ENCODE measurements around the gene AUTS2. TPM values are rescaled to one million over a fixed set of nuclear protein-coding genes. Genes with fewer than 3 reads are reported as not detected.

The AUTS2 gene
- total RNA-seq, 1 experiment from 2014 or later: 256 TPM

DNA sequence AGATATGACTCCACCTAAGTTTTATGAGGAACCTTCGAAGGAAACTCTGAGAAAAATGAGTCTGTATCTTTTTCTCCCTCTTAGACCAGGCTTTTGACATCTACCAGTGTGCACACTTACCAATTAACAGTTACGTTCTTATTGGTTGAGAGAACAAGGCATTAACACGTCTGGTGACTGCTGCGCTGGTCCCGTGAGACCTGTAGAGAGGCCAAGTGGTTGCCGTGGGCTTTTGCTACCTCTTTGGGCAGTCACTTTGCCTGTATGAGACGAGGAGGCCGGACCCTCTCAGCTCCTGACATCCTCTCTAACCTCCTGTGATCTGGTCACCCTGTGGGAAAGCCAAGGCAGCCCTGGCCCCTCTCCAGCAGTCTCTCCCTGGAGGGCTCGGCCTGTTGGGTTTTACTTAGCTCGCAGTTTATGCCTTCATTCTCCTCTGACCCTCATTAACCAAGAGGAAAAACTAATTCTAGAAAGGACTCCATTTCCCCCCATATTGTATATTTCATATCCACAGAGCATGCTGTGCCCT, 1019.8 kb downstream of the AUTS2 start:
- H3K23me2 ChIP-seq (ENCODE audit: insufficient read length, low read depth, low read length, poor library complexity, severe bottlenecking): no peaks in the 10 kb centered on the region
- no peak overlapping the region for H3T11ph ChIP-seq (ENCODE audit: low read length)
- no peak overlapping the region for H4K91ac ChIP-seq (ENCODE audit: insufficient read length, low read depth, low read length)
- WGBS (ENCODE audit: extremely low coverage, insufficient read length, low lambda C conversion rate): no CpG with 5 or more reads among the region's 10 CpGs
- peaks cover 0 to 8% (median 2%) of the 10 kb centered on the region in 3 experiments; a peak in 3 of 7 replicates for H3K36me3 Mint-ChIP-seq (ENCODE audit: insufficient read depth in 1 of 3, low read depth in 3 of 3)
- H3K27ac ChIP-seq (ENCODE audit: insufficient read length, low read depth, low read length): no peak overlapping the region
- peak overlapping the region in 1 of 2 experiments; percentile 8; a peak in 2 of 5 replicates for H3K4me3 Mint-ChIP-seq
- H3K4ac ChIP-seq (ENCODE audit: low read depth, low read length): no peak overlapping the region
- H3K79me1 ChIP-seq (ENCODE audit: insufficient read depth, low read depth, low read length, poor library complexity, severe bottlenecking): no peaks in the 10 kb centered on the region
- no peak overlapping the region for H2AFZ ChIP-seq (ENCODE audit: low read length)
- peaks cover 4% of the 10 kb centered on the region; the same call in 1 of the 2 replicates for H3K4me1 ChIP-seq (ENCODE audit: insufficient read depth, low read length)
- no peaks in the 10 kb centered on the region; the same call in 1 of the 2 replicates for H3K27me3 ChIP-seq (ENCODE audit: insufficient read depth, low read length)
- no peaks in the 10 kb centered on the region for H3K9me3 ChIP-seq (ENCODE audit: control insufficient read depth, low read depth, low read length)
- H3K9me3 Mint-ChIP-seq: peaks cover 0 to 5% of the 10 kb centered on the region in 2 experiments; a peak in 2 of 5 replicates
- H2BK5ac ChIP-seq (ENCODE audit: insufficient read length, low read length): no peak overlapping the region
- H2BK12ac ChIP-seq (ENCODE audit: insufficient read length, low read depth, low read length): no peak overlapping the region
- DNase-seq: no peak
- no peak overlapping the region for H3K18ac ChIP-seq (ENCODE audit: insufficient read length, low read depth, low read length)
- H3K4me1 Mint-ChIP-seq: peaks cover 55 to 71% of the 10 kb centered on the region in 2 experiments
- H4K20me1 ChIP-seq (ENCODE audit: control insufficient read depth, insufficient read depth, insufficient read length): no peaks in the 10 kb centered on the region
- no peak overlapping the region for H3K14ac ChIP-seq (ENCODE audit: insufficient read depth, low read length)
- H2BK15ac ChIP-seq (ENCODE audit: low read depth, low read length): no peak overlapping the region
- no peaks in the 10 kb centered on the region for H3K79me2 ChIP-seq (ENCODE audit: insufficient read depth, low read length)
- no peak overlapping the region for H4K8ac ChIP-seq (replicated peaks; ENCODE audit: insufficient read length, low read depth, low read length)
- TF ChIP-seq, protein P1, sequence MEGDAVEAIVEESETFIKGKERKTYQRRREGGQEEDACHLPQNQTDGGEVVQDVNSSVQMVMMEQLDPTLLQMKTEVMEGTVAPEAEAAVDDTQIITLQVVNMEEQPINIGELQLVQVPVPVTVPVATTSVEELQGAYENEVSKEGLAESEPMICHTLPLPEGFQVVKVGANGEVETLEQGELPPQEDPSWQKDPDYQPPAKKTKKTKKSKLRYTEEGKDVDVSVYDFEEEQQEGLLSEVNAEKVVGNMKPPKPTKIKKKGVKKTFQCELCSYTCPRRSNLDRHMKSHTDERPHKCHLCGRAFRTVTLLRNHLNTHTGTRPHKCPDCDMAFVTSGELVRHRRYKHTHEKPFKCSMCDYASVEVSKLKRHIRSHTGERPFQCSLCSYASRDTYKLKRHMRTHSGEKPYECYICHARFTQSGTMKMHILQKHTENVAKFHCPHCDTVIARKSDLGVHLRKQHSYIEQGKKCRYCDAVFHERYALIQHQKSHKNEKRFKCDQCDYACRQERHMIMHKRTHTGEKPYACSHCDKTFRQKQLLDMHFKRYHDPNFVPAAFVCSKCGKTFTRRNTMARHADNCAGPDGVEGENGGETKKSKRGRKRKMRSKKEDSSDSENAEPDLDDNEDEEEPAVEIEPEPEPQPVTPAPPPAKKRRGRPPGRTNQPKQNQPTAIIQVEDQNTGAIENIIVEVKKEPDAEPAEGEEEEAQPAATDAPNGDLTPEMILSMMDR (conservative IDR thresholded peaks at IDR 0.05): no peak
- H3K9ac ChIP-seq (ENCODE audit: extremely low read depth, insufficient read length, low read length): no peak overlapping the region
- H2BK120ac ChIP-seq (ENCODE audit: low read depth, low read length, poor library complexity, severe bottlenecking): no peak overlapping the region
- H3K4me2 ChIP-seq (ENCODE audit: insufficient read depth, insufficient read length, low read length): no peak overlapping the region
- no peak overlapping the region for H2AK5ac ChIP-seq (ENCODE audit: insufficient read length, low read length)
- H3K23ac ChIP-seq (ENCODE audit: insufficient read length, low read depth, low read length): no peak overlapping the region
- H4K5ac ChIP-seq (ENCODE audit: insufficient read length, low read depth, low read length): no peak overlapping the region
- no peak overlapping the region for H3K56ac ChIP-seq (ENCODE audit: insufficient read length, low read depth, low read length)
- H3K27ac Mint-ChIP-seq: no peak overlapping the region
- H3K27me3 Mint-ChIP-seq (ENCODE audit: low read depth): peaks cover 52% of the 10 kb centered on the region
- H2BK20ac ChIP-seq (ENCODE audit: low read depth, low read length, poor library complexity, severe bottlenecking): no peak overlapping the region

All from H9 (cell line).